GM18867 (cell line): ENCODE measurements around the gene ENPP7.

ENCODE experiments used
- ATAC-seq: cut with Tn5 transposase; IDR thresholded peaks from one replicate; pipeline ENCODE4 v1.9.1; 2021; ENCODE audit warnings: mild to moderate bottlenecking, moderate library complexity; ENCODE audit not compliant: unreplicated experiment

ENPP7 gene

DNA sequence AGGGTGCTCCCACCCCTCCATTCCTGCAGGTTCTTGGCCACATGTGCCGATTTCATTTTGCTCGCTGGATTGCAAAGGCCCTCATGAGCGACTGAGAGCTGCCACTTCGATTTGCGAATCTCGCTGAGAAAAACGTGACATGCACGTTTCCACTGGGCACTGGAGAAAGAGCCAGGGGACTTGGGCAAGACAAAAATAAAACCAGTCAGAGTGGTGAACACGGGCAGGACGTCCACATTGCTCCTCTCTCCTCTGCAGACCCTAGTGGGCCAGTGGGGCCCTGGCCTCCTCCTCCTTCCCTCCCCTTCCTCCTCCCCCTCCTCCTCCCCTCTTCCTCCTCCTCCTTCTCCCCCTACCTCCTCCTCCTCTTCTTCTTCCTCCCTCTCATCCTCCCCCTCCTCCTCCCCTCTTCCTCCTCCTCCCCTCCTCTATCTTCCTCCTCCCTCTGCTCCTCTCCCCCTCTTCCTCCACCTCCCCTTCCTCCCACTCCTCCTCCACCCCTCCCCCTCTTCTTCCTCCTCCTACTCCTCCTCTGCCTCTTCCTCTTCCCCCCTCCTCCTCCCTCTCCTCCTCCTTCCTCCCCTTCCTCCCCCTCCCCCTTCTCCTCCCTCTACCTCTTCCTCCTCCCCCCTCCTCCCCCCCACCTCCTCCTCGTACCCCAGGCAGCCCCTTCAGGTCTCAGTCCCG lies 28.1 kb upstream of the ENPP7 start:
- ATAC-seq = no peak

DNA sequence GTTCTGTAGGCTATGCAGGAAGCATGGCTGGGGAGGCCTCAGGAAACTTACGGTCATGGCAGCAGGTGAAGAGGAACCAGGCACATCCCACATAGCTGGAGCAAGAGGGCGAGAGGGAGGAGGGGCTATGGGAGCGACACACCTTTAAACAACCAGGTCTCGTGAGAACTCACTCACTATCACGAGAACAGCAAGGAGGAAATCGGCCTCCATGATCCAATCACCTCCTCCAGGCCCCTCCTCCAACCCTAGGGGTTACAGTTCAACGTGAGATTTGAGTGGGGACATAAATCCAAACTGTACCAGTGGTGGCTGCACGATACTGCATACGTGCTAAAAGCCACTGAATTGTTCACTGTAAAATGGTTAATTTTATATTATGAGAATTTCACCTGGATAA lies 26.1 kb upstream of the ENPP7 start:
- no peak for ATAC-seq

DNA sequence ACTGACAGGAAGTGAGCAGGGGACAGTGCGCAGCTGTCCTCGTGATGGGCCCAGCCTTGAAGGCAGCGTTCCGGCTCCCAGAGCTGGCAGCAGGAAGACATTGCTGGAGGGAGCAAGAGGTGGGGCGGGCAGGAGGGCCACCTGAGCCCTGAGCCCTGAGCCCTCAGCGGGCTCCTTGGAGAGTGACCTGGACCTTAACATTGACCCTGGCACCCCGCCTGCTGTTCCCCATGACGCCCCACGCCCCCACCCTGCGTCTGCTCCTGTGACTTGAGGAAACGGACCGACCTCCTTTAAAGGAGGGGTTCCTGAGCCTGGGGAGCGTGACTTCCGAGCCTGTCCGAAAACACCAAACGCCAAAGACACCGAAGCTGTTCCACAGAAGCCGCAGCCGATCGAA lies 25.1 kb upstream of the ENPP7 start:
- ATAC-seq = no peak

- no peak for ATAC-seq
These were observed 23.6 kb upstream of the ENPP7 start for GRCh38 chr17:79706931-79707850.

DNA sequence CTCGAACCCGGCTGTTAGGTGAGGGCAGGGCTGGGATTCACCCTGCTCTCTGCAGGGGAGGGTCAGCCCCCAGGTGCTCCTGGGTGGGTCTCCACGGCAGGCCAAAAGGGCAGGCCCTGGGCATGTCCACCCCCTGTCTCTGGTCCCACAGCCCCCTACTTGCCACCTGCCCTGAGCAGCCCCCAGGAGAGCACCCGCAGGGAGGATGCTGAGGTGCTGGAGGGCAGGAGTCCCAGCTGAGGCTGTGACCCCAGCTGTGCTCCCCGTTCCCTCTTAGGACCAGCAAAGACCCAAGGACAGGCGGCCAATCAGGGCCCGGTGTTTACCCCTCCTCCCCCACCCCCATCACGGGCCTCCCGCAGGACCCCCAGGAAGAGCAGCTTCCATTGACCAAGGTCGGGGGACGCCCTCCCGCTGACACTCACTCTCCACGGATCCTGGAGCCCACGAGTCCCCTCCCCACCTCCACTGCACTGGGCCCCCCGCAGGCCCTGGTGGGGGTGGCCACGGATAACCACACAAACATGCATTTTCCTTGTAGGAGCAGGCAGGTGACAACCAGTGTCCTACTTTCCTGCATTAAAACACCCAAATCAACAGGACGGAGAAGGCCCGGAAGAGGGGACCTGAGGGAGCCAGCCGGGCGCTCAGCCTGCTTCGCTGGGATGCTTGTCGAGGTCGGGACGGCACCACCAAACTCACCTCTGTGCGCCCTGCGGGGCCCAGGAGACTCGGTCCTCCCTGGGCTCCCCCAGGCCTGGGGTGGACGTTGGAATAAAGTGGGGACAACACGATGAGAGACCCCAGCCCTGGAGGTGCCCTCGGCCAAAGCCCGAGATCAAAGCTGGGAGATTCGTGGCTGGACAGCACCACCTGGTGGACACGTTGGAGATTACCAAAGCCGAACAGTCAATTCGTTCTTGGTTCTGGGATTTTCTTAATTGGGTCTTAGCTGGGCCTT lies 22.5 kb upstream of the ENPP7 start:
- no peak for ATAC-seq

DNA sequence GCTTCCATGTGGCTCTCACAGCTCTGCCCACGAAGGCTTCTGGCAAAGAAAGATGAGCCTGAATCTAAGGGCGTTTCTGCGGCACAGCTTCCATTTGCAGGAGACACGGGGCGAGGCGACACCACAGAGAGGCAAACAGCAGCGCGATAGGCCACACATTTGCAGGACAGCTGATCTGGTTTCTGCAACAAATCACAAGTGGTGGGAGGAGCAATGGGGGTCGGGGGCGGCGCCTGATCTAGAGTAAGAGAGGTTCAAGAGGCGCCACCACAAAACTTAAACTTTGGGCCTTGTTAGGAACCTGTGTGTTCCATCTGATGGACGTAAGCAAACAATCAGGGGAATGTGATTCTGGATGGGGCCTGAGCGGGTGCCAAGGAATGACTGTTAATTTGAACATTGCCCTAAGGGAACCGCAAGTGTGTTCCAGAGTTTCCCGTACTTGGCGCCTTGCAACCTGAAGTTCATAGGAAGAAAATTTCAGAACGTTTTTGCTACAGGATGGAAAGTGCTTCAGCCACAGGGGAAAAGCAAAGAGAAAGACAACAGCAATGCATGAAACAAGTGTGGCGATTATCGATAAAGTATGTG lies 18.9 kb upstream of the ENPP7 start:
- no peak for ATAC-seq

DNA sequence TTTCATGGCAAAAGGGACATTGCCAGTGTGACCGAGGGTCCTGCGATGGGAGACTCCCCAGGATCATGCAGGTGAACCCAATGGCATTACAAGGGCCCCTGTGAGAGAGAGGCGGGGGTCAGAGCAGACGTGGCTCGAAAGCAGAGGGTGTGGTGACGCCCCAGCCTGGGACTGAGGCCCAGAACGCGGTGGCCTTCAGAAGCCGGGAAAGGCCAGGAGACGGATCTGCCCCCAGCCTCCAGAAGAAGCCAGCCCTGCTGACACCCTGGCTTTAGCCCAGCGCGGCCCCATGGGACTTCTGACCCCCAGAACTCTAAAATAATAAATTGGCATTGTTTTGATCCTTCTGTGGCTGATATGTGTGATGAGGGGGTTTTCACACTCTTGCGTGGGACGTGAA lies 17.4 kb upstream of the ENPP7 start:
- no peak for ATAC-seq

- no peak for ATAC-seq
These were observed 16.3 kb upstream of the ENPP7 start for GRCh38 chr17:79714176-79715097.

DNA sequence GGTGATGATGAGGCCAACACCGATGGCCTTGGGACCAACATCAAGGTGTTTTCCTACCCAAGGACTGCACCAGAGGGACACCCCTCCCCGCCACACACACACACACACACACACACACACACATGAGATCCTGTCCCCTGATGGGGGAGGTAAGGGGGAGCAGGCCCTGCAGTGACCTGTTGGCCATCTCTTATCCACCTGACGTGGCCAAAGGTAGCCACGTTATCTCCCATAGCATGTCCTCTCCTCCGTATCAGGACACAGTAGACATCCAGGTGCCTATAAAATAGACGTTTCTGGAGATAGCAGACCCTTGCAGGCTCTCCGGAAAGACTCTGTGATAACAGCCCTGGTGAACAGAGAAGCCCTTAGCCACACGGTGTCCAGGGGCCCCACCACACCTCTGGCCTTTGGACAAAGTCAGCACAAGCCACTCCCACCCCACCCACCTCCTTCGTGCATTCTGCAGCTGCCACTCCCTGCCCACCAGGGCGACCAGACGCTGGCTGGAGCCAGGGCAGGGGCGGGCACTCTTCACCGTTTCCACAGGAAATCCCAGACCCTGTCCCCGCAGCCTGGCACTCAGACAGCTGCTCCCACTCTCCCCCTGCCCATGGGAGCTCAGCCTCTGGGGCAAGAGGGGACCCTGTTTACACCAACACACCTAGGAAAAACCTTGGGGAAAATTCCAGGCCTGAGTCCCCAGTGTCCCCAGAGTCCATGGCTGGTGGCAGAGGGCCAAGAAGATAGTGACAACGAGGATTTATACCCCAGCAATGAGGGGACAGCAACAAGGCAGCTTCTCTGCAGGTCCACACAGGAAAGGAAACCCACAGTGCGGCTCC lies 15.4 kb upstream of the ENPP7 start:
- no peak for ATAC-seq

DNA sequence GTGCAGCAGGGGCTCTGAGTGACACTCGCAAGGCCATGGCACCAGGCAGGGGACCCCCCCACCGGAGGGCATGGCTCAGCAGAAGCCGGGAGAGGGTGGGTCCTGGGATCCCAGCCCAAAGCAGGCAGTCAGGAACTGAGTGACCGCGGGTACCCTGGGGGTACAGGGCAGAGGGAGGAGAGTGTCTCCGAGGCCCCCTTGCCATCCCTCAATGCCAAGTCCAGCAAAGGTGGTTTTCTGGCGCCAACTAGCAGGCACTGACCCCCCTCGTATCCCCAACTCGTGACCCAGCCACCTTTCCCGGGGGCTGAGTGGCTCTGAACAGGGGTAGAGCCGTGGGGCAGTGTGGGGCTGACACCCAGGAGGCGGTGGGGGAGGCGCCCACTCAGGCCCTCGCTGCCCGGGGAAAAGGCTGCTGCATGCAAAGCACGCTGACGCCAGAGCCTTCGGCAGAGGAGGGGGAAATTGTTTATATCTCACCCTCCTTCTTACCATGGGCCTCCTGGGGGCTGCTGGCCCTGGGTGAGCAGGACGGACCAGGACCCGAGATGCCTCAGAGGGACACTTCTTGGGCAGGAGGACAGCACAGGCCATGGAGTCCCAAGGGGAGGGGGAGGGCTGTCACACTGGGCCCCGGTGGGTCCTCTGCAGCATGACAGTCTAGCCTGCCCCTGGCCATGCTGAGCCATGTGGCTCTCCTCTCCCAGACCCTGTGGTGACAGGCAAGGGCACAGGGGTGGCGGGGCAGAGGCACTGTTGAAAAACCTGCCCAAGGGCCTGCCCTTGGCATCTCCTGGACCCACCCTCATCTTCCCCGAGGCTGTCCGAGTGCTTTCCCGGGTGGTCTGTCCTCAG lies 14.6 kb upstream of the ENPP7 start:
- ATAC-seq = no peak

GRCh38 chr17:79720705-79721292 lies 9.9 kb upstream of the ENPP7 start:
- no peak for ATAC-seq

GRCh38 chr17:79721993-79722671 lies 8.6 kb upstream of the ENPP7 start:
- no peak for ATAC-seq

- ATAC-seq = no peak
These were observed 8.0 kb upstream of the ENPP7 start for GRCh38 chr17:79722787-79723186.

DNA sequence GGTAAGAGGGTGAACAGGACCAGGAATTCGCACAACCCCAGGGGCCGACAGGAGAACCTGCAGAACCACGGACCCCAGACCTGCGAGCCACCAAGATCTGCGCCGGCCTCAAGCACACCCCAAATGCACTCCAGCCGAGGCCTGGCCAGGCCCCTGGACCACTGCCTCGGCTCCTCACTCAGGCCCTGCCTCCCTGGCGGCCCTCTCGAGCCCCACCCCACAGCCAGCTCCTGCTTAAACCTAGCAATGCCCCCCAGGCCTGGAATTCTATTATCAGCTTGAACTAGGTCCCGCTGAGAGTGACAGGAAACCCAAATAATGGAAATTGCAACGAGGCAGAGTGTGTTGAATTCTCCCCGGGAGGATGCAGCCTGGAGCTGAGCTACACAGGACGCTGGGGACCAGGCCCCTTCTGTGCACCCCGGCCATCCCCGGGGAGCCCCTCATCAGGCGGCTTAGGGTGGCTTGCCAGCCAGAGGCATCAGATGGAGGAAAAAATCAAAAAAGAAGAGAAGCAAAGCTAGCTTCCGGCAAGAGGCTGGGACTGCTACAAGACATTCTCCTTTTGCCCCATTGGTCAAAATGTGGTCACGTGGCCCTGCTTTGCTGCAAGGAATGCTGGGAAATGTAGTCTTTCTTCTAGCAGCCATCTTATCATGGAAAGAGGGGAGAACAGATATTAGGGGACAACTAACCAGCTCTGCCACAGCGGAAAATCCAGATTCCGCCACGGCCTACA lies 2.4 kb upstream of the ENPP7 start:
- peak; percentile 60 for ATAC-seq

- no peak for ATAC-seq
These were observed 1.8 kb upstream of the ENPP7 start for GRCh38 chr17:79728908-79729471.

DNA sequence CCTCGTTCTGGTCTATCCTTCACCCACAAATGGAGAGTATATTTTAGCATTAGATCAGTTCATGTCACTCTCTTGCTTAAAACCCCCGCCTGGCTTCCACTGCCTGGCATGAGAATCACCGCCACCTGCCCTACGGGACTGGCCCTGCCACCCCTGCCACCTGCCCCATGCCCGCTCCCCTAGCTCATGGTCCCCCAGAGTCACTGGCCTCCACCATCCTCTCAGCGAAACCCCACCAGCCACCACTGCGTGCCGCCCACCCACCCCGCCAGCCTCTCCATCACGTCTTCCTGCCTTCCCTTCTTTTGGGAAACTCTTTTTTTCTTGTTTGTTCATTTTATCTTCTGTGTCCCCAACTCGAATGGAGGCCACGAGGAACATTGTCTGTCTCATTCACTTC lies 982 bp upstream of the ENPP7 start:
- ATAC-seq = no peak
